DMS79 treated with DMSO at 0.1 percent for 48 hours (cell line): ENCODE data around the gene HPX.

Experiments used
- DNase-seq: peaks from one replicate; lab custom pipeline; 2025; lab: John Stamatoyannopoulos, UW

HPX gene

DNA sequence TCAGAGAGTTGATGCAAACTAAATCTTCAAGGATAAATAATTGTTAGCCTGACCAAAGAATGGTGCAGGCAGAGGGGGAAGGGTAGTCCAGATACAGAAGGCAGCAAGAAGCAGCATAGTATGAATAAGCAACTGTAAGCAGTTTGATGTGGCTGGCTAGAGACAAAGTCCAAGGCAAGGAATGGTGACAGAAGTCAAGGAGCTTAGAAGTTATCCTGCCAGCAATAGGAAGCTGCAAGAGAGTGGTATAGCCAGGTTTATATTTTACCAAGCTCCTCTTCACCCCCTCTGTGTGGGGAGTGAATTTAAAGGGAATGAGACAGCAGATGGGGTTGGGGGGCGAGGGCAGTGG, 18.3 kb upstream of the HPX start:
- no peak for DNase-seq

DNA sequence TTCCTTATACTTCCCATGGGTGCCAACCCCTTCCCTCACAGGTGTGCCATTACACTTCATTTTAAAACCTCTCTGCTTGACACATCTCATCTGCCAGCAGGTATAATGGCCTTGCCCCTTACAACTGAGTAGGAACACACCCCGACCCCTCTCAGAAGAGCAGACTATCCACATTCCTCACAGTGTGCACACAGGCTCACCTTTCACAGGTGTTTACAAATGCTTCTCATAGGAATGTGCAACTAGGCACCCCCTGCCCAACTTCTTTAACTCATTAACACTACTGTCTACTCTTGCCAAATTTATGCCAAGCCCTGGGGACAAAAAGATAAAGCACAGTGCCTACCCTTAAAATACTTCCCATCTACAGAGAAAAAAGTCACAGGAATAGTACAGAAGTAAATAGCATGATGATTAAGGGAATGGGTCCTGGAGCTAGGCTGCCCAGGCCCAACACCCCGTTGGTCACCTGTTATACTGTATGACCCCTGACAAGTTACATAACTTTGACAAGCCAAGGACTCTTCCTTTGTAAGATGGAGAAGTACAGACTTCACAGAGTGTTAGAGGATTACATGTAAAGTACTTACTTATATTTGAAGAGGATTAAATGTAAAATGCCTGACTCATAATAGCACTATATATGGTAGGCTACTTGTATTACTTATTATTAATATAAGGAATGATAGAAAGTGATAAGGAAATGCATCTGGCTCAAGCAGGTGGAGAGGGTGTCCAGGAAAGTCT, 17.7 kb upstream of the HPX start:
- DNase-seq = no peak

DNA sequence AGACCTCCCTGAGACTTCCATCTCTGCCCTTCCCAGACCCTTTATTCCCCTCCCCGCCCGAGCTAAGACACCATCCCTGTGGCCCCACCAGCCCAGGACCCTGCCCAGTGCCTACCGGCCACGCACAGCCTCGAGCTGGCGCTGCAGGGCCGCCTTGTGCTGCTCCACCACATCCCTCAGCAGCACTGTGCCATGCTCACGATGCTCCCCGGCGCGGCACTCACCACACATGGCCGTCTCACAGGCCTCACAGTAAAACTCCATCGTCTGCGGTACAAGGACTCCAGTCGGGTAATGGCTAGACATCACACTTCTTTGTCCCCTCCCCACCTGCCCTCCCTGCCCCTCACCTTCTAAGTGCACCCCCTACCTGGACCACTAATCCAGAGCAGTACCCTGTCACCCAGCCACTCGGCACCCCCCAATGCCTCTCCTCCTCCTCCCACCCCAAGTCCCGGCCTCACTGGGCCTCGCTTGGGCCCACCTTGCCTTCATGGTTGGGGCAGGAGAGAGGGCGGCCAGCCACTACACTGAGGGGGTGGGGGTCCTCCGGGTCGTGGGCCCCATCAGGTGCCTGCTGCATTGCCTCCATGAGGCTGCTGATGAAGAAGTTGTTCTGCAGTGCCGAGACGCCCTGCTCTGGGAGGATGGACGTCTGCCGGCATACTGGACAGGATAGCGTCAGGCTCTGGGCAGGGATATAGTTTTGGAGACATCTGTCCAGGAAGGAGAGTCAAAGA, 17.0 kb upstream of the HPX start:
- DNase-seq = no peak

DNA sequence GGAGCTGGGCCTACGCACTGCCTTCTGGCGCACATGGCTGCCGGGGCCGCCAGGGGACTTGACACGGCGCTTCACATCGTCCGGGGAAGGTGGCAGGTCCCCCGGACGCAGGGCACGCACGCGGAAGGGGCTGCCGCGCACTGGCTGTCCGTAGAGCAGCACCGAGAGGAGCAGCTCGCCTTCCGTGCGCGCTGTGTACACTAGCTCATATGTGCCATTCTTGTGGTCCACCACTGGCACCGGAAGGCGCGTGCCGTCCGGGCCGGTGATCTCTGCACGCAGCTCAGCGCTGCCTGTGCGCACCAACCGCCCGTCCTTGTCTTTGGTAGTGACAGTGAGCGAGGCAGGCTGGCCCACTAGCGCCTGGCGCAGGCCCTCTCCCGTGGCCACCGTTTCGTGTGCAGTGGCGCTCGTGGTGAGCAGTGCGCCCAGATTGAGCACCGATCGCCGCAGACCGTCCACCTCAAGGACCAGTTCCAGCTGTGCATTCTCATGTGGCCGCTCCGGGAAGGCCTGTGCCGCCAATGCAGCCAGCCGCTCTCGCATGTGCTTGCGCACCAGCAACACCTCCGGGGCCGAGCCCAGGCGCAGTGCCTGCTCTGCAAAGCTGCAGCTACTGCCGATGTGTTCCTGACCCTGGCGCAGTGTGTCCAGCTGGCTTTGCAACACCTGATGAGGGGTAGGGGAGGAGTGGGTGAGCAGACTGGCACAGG, 15.7 kb upstream of the HPX start:
- DNase-seq = no peak

DNA sequence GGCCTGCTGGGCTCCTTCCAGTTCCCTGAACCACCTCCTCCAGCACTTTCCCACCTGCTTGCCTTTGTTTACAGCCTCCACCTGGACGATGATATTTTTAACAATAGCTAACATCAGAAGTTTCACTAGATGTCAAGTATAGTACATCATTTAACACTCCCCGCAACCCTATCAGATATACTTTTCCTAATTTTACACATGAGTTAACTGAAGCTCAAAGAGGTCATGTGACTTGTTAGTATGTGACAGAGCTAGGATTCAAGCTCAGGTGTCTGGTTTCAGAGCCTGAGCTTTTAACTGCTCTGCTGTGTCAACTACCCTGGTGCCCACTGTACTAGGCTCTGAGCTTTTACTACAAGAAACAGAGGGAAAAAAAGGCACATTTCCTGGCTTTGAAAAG, 14.3 kb upstream of the HPX start:
- DNase-seq = peak; percentile 43

DNA sequence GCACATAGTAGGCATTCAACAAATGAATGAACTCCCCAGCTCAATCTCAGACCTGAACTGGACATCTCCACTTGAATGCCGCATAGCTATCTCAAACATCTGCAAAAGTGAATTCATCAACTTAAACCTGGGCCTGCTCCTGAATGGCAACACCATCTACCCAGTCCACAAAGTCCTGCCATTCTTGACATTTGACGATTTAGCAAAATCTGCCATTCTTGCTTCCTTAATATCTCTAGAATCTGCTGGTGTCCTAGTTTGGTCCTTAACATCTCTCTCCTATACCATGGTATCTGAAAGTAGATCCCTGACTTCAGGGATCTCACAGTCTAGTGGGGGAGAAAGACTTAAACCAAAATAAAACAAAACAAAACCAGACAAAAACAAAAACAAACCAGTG, 12.4 kb upstream of the HPX start:
- DNase-seq = no peak

DNA sequence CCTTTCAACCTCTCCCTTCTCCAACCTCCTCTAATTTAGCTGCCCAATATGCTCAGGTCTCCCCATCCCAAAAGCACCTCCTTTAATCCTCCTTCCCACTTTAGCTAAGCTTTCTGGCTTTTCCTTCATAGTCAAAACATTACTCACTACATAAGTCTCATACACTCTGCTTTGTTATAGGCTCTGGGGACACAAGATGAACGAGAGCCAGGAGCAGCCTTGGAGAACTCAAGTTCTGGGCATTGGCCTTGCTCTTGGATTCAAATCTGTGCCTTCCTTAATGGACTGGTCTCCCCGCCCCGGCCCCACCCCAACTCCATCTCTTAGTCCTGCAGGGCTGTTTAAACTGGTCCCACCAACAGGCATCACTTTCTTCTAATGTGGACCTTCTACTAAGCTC, 11.4 kb upstream of the HPX start:
- no peak for DNase-seq

DNA sequence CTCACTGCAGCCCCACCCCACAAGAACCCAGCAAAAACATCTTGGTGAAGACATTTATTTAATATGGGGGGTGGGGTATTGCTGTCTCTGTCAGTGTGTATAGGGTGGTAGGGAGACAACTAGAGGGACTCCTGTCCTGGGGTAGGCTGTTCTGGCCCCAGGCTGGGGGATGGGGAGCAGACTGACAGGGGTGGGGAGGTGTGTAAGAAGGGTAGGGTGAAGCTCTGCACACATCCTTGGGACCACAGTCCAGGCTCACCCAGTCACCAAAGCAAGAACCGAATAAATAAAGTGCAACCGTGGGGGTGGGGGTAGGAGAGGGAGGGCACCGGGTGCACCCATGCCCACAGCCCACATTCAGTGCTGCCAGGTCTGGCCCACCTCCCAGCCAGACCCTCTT, 7.8 kb upstream of the HPX start:
- no peak for DNase-seq

DNA sequence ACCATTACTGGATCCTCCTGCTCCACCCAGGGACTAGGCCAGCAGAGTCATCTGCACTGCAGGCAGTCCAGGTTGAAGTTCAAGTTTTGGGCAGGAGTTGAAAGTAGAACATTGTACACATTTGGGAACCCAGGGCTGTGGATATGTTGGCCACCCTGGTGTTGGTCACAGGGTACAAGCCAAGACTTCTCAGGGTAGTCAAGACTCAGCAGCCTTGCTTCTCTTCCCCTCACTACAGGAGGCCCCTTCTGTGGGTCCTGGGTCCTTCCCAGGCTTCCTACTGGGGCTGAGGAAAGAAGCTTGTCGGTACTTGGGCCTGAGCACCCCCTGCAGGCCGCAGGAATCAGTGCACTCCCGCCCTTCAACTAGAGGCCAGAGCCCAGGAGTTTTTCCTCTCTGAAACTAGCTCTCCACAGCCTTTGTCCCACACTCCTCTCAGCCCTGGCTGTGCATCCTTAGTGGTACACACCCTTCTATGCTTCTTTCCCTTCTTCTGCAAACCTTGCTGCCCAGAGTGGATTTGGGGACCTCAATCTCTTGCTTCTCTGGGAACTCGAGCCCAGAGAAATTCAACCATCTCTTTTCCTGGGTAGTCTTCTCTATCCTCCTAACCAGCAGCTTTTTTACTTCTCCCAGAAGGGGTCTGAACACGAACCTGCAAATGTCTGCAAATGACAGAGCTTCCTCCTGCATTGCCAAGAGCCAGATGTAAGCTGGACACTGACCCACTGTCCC, 2.6 kb upstream of the HPX start:
- no peak for DNase-seq

DNA sequence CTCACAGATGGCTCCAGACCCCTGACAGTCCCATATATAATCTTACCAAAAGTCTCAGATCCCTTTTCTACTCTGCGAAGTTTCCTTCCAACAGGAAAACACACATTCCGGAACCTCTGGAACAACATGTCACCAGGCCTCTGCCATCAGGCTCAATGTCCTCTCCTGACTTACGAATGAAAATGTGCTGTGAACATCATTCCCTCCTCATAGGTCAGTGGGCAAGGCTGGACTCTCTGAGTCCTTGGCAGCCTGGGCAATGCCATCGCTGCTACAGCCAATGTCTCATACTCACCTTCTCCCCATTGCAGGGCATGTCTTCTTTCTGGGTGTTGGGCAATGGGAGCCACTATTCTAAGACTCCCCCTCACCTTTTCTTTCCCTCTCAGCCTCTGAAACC, 1.7 kb upstream of the HPX start:
- no peak for DNase-seq

DNA sequence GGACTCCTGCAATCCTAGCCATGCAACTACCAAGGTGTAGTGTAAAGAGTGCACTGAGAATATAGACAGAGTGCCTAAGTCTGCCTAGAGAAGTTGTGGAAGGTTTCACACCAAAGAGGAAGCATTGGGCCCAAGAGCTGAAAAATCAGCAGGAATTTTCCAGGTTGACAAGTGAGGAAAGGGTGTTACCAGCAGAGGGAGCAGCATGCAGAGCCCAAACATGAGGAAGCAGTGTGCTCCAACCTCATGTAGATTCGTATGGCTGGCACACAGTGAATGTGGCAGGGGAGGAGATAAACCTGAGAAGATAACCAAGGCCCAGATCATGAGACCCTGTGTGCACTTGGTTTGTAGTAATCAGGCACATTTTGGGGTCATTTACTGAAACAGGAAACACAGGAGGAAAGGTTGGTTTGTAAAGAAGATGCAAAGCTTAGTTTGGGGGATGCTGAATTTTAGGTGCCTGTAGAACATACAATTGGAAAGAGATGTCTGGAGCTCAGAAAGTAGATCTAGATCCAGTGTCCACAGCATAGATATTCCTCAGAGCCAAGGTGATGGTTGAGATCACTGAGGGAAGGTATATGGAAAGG, 1.7 kb downstream of the HPX start:
- peak; percentile 9 for DNase-seq

DNA sequence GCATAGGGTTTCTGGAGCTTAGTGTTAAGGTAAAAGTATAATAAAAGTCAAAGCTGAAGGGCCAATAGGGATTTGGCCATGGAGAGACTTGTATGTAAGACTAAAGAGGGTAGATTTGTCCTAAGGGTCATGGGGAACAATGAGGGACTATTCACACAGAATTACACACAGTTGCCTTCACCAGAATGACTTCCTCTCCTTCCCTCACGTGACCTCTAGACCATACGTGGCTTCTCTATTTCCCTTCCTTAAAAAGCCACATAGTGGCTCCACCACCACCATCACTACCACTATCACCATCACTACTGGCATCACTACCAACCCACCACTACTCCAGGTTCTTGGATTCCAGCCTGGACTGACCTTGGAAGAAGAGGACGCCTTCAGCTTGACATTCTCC, 2.8 kb downstream of the HPX start:
- DNase-seq = no peak

DNA sequence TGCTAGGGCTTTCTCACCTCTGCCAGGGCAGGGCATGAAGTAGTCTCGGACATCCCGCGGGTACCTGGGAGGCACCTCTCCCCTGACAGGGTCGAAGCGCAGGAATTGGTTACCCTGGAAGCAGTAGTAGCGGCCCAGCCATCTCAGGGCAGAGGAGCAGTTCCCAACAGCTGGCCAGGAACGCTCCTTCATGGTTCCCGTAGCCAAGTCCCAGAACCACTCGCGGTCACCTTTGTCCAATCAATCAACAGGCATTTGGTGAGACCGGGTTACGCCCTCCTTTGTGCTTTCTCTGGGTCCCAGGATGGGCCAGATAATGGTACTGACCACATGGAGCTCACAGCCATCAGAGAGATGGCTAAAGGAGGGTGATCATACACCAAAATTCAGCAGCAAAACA, 3.4 kb downstream of the HPX start:
- no peak for DNase-seq

DNA sequence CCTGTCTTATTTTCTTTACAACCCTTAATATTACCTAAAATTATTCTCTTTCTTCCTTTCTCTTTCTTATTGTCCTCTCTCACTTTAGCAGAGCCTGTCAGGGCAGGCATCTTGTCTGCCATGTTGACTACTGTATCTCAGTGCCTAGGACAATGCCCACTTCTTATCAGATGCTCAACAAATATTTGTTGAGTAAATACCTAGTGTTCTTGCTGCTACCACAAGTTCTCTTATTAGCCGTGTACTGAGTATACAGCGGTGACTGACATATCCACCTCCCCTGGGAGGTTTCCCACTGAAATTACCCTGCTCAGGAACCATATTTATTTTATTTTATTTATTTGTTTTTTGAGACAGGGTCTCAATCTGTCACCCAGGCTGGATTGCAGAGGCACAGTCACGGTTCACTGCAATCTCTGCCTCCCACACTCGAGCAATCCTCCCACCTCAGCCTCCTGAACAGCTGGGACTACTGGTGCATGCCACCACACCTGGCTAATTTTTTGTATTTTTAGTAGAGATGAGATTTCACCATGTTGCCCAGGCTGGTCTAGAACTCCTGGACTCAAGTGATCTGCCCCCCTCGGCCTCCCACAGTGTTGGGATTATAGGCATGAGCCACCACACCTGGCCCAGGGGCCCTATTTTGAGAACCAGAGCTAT, 6.7 kb downstream of the HPX start:
- DNase-seq = no peak

DNA sequence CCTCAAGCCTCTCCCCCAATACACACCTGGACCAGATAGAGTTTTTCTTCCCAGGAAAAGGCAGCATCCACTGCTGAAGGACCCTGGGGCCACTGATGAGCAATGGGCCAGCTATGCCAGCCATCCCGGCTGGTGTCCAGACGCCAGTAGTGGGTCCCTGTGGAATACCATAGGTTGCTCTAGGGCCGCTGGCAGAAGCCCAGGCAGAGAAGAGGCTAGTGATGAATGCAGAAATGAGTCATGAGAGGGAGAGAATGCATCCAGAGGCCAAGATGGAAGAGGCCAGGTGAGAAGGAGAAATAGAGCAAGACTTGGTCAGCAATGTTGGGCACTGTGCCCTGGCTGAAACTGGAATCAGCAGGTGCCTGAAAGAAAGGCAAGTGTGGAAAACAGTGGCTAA, 8.9 kb downstream of the HPX start:
- DNase-seq = no peak

DNA sequence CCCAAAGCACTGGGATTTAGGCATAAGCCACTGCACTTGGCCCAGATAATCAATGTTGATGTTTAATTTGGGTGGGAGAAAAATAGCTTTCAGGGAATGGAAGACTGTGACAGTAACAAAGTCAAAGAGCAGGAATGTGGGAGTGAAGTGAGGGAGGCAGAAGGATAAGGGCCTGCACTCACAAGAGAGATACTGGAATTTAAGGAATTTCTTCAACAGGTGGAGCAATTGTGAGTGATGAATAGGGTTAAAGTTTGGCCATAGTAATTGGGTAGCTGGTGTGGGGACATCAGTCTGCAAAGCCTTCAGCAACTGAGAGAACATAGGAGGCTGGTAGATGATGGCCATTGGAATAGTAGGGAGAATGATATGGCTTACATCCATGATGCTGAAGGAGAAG, 13.3 kb downstream of the HPX start:
- no peak for DNase-seq

DNA sequence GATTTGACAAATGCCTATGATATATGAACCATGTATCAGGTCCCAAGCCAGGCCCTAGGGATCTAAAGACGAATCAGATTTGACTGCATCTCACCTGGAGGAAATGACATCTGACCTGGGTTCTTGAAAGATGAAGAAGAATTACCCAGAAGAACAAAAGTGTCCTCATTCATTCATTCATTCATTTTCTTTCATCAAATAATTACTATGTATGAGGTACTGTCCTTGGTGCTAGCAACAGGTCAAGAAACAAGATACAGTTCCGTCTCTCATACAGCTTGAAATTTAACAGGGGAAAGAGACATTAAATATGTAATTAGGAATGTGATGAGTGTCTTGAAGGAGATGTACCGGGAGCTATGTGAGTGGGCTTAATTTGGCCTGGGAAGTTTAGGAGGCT, 20.1 kb downstream of the HPX start:
- no peak for DNase-seq

DNA sequence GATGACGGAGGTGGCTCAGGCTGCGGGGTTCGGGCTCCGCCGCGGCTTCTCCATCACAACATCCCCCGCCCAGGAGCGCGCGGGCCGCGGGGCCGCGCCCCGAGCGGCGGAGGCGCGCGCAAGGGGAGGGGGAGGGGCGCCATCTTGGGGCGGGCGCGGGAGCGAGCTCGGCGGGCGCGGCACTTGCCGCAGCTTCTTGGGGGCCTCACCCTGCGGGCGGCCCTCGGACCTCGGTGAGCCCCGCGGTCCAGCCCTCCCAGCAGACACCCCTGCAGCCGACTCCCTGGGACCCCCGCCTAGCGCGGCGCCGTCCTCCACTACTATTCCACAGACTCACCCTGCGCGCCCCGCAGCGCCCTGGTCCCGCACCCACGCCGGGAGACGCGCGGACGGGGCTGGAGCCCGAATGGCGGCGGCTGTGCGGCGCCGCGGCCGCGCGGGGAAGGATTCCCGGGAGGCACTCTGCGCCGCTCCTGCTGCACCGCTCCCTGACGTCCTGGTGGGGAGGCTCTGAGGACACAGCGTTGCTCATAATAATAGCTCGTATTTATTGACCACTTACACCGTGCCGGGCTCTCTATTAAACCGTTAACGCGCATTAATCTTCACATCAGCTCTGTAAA, 21.7 kb downstream of the HPX start, which contains the start of gene APBB1:
APBB1 (minus strand) TSS at position 86 of the 623 bp plus-strand sequence. CDS start 7,747 bp downstream, outside the sequence.
- DNase-seq = peak; percentile 45

DNA sequence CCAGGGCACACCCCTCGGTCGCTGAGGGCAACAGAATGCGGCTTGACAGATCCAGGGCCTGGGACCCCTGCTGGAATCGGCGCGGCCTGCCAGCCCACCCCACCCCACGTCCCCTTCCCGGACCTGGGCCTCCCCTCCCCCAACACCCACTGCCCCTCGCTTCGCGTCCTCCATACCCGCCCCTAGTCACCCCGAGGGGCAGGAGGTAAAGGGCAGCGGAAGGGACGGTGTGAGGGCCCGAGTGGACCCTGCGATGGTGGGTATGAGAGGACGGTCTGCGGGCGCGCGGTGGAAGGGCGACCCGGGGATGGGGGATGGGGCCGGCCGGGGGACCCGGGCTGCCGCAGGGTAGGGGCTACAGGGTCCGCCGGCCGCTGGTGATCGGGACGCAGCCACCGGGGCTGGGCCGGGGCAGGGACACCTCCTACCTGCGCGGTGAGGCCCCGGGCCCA, 22.2 kb downstream of the HPX start:
- DNase-seq = no peak

DNA sequence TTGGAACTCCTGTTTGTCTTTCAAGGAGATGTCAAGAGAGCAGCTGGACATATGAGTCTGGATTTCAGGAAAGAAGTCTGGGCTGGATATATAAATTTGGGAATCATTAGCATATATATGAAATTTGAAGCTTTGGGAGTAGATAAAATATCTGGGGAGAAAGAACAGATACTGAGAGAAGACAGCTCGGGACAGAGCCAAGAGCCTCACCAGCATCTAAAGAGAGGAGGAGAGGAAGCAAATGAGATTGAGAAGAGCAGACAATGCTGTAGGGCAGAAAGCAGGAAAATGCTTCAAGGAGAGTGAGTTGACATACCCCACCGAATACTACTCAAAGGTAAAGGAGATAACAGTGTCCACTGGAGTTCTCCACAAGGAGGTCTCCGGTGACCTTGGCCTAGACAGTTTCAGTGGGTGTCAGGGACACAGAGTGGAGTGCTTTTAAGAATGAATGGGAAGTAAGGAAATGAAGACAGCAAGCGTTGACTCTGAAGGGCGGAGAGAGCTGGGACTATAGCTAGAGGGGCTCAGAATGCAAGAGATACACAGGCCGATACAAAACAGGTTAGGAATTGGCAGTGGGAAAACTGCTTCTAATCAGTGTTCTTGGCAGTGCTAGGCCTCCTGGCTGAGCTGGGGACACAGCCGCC, 22.8 kb downstream of the HPX start:
- DNase-seq = no peak
